HCT116 (cell line): ENCODE measurements around the gene APP. TPM values are rescaled to one million over a fixed set of nuclear protein-coding genes. Genes with fewer than 3 reads are reported as not detected.

Experiments used
- ATAC-seq: fragments of 200-7000 bp; cut with Tn5 transposase; 2 replicates; pipeline ENCODE4 v1.9.1; 2020; ENCODE audit warnings: mild to moderate bottlenecking, moderate library complexity
- BruUV-seq: library from RNA; stranded (reverse); fragments of 400-500 nt; replicated peaks from 2 replicates; lab custom pipeline; 2021; lab: Mats Ljungman, UMichigan
- CTCF ChIA-PET: fragments of 300-600 bp; sonication (Branson Sonifier 250); formaldehyde crosslinking; loops from one replicate; lab custom pipeline; 2021; ENCODE audit warnings: antibody characterized with exemption; lab: Charles Lee
- POLR2A ChIA-PET: fragments of 300-600, 350-600 bp; sonication (Branson Sonifier 250); formaldehyde crosslinking; loops from one replicate; lab custom pipeline; 2021; ENCODE audit warnings: antibody characterized with exemption; lab: Charles Lee
- RAD21 ChIA-PET, 2 experiments: fragments of 300-600 bp; sonication (Branson Sonifier 250); formaldehyde crosslinking; loops; one replicate each; lab custom pipeline; 2023; ENCODE audit warnings: low total read pairs in 2 of 2; ENCODE audit not compliant: uncharacterized antibody in 2 of 2, unreplicated experiment in 2 of 2, low non-redundant PET in 1 of 2; lab: Charles Lee
- DNase-seq: peaks from one replicate; pipeline ENCODE4 v3.0.0-alpha.2; 2010; ENCODE audit warnings: low read depth, low spot score
- H2AFZ ChIP-seq: fragments of 200-600 bp; shearing (Covaris generic), sonication (generic); 2 replicates; pipeline ENCODE4 v1.6.1; 2017; ENCODE audit warnings: low read depth, mixed run types, mixed read lengths, antibody characterized with exemption, low read length; ENCODE audit not compliant: poor library complexity, severe bottlenecking
- H3K27ac ChIP-seq: 2 replicates; pipeline ENCODE4 v1.5.1; 2012; ENCODE audit warnings: low read depth, low read length
- H3K27me3 ChIP-seq: fragments of 200-600 bp; sonication (generic); 2 replicates; pipeline ENCODE4 v1.6.1; 2016; ENCODE audit warnings: mixed run types, low read length, mixed read lengths; ENCODE audit not compliant: insufficient read depth
- H3K36me3 ChIP-seq, 2 experiments: fragments of 200-500 bp in 1 of 2; fragments of 200-600 bp in 1 of 2; sonication (Bioruptor generic) in 1 of 2; sonication (generic) in 1 of 2; 2 replicates each; pipeline versions ENCODE4 v1.5.1 to v1.6.1; 2014 to 2016; ENCODE audit warnings: low read length in 2 of 2, inconsistent platforms in 1 of 2, mixed read lengths in 1 of 2, mixed run types in 1 of 2; ENCODE audit not compliant: insufficient read depth in 2 of 2, control insufficient read depth in 1 of 2
- H3K4me1 ChIP-seq, 2 experiments: fragments of 200-600 bp in 1 of 2; sonication (generic) in 1 of 2; 2 replicates each; pipeline versions ENCODE4 v1.5.1 to v1.6.1; 2012 to 2017; ENCODE audit warnings: low read length in 2 of 2, inconsistent platforms in 1 of 2, mild to moderate bottlenecking in 1 of 2, mixed read lengths in 1 of 2, mixed run types in 1 of 2, moderate library complexity in 1 of 2; ENCODE audit not compliant: insufficient read depth in 2 of 2, control insufficient read depth in 1 of 2
- H3K4me2 ChIP-seq: fragments of 200-600 bp; sonication (generic); 2 replicates; pipeline ENCODE4 v1.6.1; 2017; ENCODE audit warnings: mixed run types, low read length, mixed read lengths
- H3K4me3 ChIP-seq, 2 experiments: fragments of 200-600 bp in 1 of 2; sonication (generic) in 1 of 2; replicated peaks in 1 of 2; 2 replicates each; pipeline ENCODE4 v1.5.1; 2011 to 2016; ENCODE audit warnings: low read length in 2 of 2, control low read depth in 1 of 2, low read depth in 1 of 2, mild to moderate bottlenecking in 1 of 2, mixed read lengths in 1 of 2, mixed run types in 1 of 2
- H3K79me2 ChIP-seq: fragments of 200-600 bp; sonication (generic); 2 replicates; pipeline ENCODE4 v1.6.1; 2017; ENCODE audit warnings: mild to moderate bottlenecking, mixed run types, low read length, moderate library complexity, mixed read lengths; ENCODE audit not compliant: insufficient read depth
- H3K9ac ChIP-seq: fragments of 200-600 bp; sonication (generic); 2 replicates; pipeline ENCODE4 v1.6.1; 2016; ENCODE audit warnings: low read length, mixed read lengths
- H3K9me2 ChIP-seq: fragments of 200-600 bp; sonication (generic), shearing (Covaris generic); 2 replicates; pipeline ENCODE4 v1.6.1; 2017; ENCODE audit warnings: mixed run types, mild to moderate bottlenecking, moderate library complexity; ENCODE audit not compliant: insufficient read depth
- H3K9me3 ChIP-seq, 2 experiments: fragments of 200-500 bp in 1 of 2; fragments of 200-600 bp in 1 of 2; sonication (Bioruptor generic) in 1 of 2; sonication (generic) in 1 of 2; 2 replicates each; pipeline ENCODE4 v1.6.1; 2014 to 2017; ENCODE audit warnings: low read length in 2 of 2, mixed read lengths in 2 of 2, inconsistent platforms in 1 of 2, low read depth in 1 of 2, mild to moderate bottlenecking in 1 of 2, mixed run types in 1 of 2, moderate library complexity in 1 of 2; ENCODE audit not compliant: control insufficient read depth in 1 of 2, insufficient read depth in 1 of 2
- H4K20me1 ChIP-seq: fragments of 200-600 bp; sonication (generic), shearing (Covaris generic); 2 replicates; pipeline ENCODE4 v1.6.1; 2017; ENCODE audit warnings: mixed run types, mild to moderate bottlenecking, moderate library complexity; ENCODE audit not compliant: insufficient read depth
- EGR1 ChIP-seq: IDR thresholded peaks from 2 replicates; pipeline ENCODE4 v1.6.1; 2012; ENCODE audit warnings: low read depth
- SIN3A ChIP-seq: IDR thresholded peaks from 2 replicates; pipeline ENCODE4 v1.6.1; 2012; ENCODE audit warnings: low read depth
- YY1 ChIP-seq: IDR thresholded peaks from 2 replicates; pipeline ENCODE4 v1.6.1; 2011; ENCODE audit warnings: low read length, low read depth, moderate library complexity, mild to moderate bottlenecking; ENCODE audit not compliant: insufficient replicate concordance; ENCODE audit errors: extremely low read depth
- intact Hi-C: fragments of 100-400 bp; cut with micrococcal nuclease; formaldehyde crosslinking; loops from 2 replicates; pipeline ENCODE4 v1.10.0; 2022
- total RNA-seq: library from RNA; stranded (reverse); gene quantifications from one replicate; pipeline ENCODE4 v1.2.1, GENCODE V29; 2021; ENCODE audit not compliant: unreplicated experiment
- TF ChIP-seq, protein P1 (sequence below): IDR thresholded peaks from 2 replicates; pipeline ENCODE4 v1.6.1; 2012; ENCODE audit warnings: low read depth
- TF ChIP-seq, protein P2 (sequence below), 3 experiments: fragments of 200-600 bp in 1 of 3; sonication (generic) in 1 of 3; IDR thresholded peaks in 2 of 3; conservative IDR thresholded peaks in 1 of 3; 2 replicates each; pipeline ENCODE4 v1.5.1; 2012 to 2017; ENCODE audit warnings: low read depth in 2 of 3, low read length in 2 of 3, antibody characterized with exemption in 1 of 3, borderline replicate concordance in 1 of 3, control low read depth in 1 of 3, mild to moderate bottlenecking in 1 of 3, mixed read lengths in 1 of 3, mixed run types in 1 of 3, moderate library complexity in 1 of 3; ENCODE audit not compliant: insufficient read depth in 1 of 3

The APP gene
- total RNA-seq, 1 experiment from 2014 or later = 267 TPM

DNA sequence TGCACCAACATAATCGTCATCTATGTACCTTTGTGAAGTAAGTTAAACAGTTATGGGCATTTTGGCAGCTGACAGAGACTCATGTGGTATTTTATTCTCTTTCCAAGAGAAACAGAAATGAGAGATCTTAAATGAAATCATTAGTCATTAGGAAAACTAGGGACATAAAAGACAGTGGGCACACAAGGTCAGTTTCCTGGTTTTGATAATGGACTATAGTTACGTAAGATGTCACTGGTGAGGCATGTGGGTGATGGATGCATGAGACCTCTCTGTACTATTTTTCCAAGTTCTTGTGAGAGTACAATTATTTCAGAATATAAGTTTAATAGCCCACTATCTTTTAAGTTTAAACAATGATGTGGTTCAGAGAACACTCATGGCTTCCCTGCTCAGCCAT lies 216.9 kb downstream of the APP start:
- Histone ChIP-seq H3K27ac (no peak overlapping the region), H3K4me2 (no peak overlapping the region), H3K9ac (no peak overlapping the region), H4K20me1 (no peaks in the 10 kb centered on the region), H3K9me2 (no peaks in the 10 kb centered on the region), H3K4me1 (peaks cover 13 to 25% of the 10 kb centered on the region in 2 experiments), H3K27me3 (no peaks in the 10 kb centered on the region), H3K9me3 (no peaks in the 10 kb centered on the region), H3K36me3 (peaks cover 4 to 9% of the 10 kb centered on the region in 2 experiments; a peak in 3 of 4 replicates), H3K79me2 (no peaks in the 10 kb centered on the region), H3K4me3 (no peak overlapping the region), H2AFZ (no peak overlapping the region)
- BruUV-seq = no TSS peak
- RAD21 ChIA-PET = no interaction called here
- POLR2A ChIA-PET = no interaction called here
- intact Hi-C loops = no loop called here
- DNase-seq = no peak
- CTCF ChIA-PET = no interaction called here
- ATAC-seq = no peak
- no peak for TF ChIP-seq SIN3A
- TF ChIP-seq YY1 = no peak

- Histone ChIP-seq H4K20me1 (no peaks in the 10 kb centered on the region), H3K4me3 (no peak overlapping the region), H3K36me3 (peaks cover 4 to 9% of the 10 kb centered on the region in 2 experiments; a peak in 3 of 4 replicates), H3K9me3 (no peaks in the 10 kb centered on the region), H3K9me2 (no peaks in the 10 kb centered on the region), H3K4me2 (no peak overlapping the region), H3K4me1 (peaks cover 13 to 25% of the 10 kb centered on the region in 2 experiments), H3K9ac (no peak overlapping the region), H2AFZ (no peak overlapping the region), H3K79me2 (no peaks in the 10 kb centered on the region), H3K27me3 (no peaks in the 10 kb centered on the region), H3K27ac (no peak overlapping the region)
- POLR2A ChIA-PET = no interaction called here
- TF ChIP-seq YY1 (no peak), EGR1 (no peak)
- TF ChIP-seq, protein P1, sequence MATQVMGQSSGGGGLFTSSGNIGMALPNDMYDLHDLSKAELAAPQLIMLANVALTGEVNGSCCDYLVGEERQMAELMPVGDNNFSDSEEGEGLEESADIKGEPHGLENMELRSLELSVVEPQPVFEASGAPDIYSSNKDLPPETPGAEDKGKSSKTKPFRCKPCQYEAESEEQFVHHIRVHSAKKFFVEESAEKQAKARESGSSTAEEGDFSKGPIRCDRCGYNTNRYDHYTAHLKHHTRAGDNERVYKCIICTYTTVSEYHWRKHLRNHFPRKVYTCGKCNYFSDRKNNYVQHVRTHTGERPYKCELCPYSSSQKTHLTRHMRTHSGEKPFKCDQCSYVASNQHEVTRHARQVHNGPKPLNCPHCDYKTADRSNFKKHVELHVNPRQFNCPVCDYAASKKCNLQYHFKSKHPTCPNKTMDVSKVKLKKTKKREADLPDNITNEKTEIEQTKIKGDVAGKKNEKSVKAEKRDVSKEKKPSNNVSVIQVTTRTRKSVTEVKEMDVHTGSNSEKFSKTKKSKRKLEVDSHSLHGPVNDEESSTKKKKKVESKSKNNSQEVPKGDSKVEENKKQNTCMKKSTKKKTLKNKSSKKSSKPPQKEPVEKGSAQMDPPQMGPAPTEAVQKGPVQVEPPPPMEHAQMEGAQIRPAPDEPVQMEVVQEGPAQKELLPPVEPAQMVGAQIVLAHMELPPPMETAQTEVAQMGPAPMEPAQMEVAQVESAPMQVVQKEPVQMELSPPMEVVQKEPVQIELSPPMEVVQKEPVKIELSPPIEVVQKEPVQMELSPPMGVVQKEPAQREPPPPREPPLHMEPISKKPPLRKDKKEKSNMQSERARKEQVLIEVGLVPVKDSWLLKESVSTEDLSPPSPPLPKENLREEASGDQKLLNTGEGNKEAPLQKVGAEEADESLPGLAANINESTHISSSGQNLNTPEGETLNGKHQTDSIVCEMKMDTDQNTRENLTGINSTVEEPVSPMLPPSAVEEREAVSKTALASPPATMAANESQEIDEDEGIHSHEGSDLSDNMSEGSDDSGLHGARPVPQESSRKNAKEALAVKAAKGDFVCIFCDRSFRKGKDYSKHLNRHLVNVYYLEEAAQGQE = no peak
- TF ChIP-seq, protein P2, sequence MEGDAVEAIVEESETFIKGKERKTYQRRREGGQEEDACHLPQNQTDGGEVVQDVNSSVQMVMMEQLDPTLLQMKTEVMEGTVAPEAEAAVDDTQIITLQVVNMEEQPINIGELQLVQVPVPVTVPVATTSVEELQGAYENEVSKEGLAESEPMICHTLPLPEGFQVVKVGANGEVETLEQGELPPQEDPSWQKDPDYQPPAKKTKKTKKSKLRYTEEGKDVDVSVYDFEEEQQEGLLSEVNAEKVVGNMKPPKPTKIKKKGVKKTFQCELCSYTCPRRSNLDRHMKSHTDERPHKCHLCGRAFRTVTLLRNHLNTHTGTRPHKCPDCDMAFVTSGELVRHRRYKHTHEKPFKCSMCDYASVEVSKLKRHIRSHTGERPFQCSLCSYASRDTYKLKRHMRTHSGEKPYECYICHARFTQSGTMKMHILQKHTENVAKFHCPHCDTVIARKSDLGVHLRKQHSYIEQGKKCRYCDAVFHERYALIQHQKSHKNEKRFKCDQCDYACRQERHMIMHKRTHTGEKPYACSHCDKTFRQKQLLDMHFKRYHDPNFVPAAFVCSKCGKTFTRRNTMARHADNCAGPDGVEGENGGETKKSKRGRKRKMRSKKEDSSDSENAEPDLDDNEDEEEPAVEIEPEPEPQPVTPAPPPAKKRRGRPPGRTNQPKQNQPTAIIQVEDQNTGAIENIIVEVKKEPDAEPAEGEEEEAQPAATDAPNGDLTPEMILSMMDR (IDR thresholded peaks at IDR 0.05 in 2 of 3, conservative IDR thresholded peaks at IDR 0.05 in 1 of 3; ENCODE audit: borderline replicate concordance in 1 of 3, insufficient read depth in 1 of 3, low read depth in 2 of 3, low read length in 2 of 3) = no peak
- RAD21 ChIA-PET = no interaction called here
- BruUV-seq = no TSS peak
- intact Hi-C loops = no loop called here
- DNase-seq (no peak), ATAC-seq (no peak)
- CTCF ChIA-PET = no interaction called here
Measured at GRCh38 chr21:25953196-25953595, 217.4 kb downstream of the APP start.
